RWPE2 (cell line): ENCODE results near the gene DMAC2L.

Experiments used
- ATAC-seq: fragments of 200-7000 bp; cut with Tn5 transposase; 3 replicates; pipeline ENCODE4 v1.9.1; 2021; ENCODE audit warnings: low read depth
- DNase-seq: peaks from one replicate; pipeline ENCODE4 v3.0.0-alpha.2; 2020; ENCODE audit warnings: low spot score
- H3K27ac ChIP-seq: fragments of 450-650 bp; 2 replicates; pipeline ENCODE4 v1.5.1; 2017; ENCODE audit warnings: mild to moderate bottlenecking; ENCODE audit not compliant: poor library complexity, severe bottlenecking
- H3K27me3 ChIP-seq: fragments of 250-450 bp; sonication (Bioruptor Pico); 2 replicates; pipeline ENCODE4 v1.5.1; 2021; ENCODE audit warnings: mild to moderate bottlenecking, moderate library complexity; ENCODE audit not compliant: insufficient read depth, poor library complexity, severe bottlenecking
- H3K36me3 ChIP-seq: fragments of 250-450 bp; sonication (Bioruptor Pico); 2 replicates; pipeline ENCODE4 v1.5.1; 2020; ENCODE audit warnings: low read depth, mild to moderate bottlenecking, moderate library complexity
- H3K4me1 ChIP-seq: fragments of 250-450 bp; sonication (Bioruptor Pico); 2 replicates; pipeline ENCODE4 v1.5.1; 2021; ENCODE audit warnings: mild to moderate bottlenecking, moderate library complexity; ENCODE audit not compliant: insufficient read depth, poor library complexity, severe bottlenecking
- H3K4me3 ChIP-seq: fragments of 250-450 bp; sonication (Bioruptor Pico); 2 replicates; pipeline ENCODE4 v1.5.1; 2021; ENCODE audit warnings: mild to moderate bottlenecking, moderate library complexity; ENCODE audit not compliant: severe bottlenecking
- H3K9me3 ChIP-seq: fragments of 250-450 bp; sonication (Bioruptor Pico); 2 replicates; pipeline ENCODE4 v1.5.1; 2021; ENCODE audit warnings: mild to moderate bottlenecking, moderate library complexity; ENCODE audit not compliant: severe bottlenecking
- CTCF ChIP-seq: fragments of 450-650 bp; IDR thresholded peaks from one replicate; pipeline ENCODE4 v1.5.1; 2017; ENCODE audit warnings: mild to moderate bottlenecking, moderate library complexity; ENCODE audit not compliant: poor library complexity, severe bottlenecking

DMAC2L gene

GRCh38 chr14:50373959-50374358 lies 61.8 kb downstream of the DMAC2L start:
- no peak overlapping the region for H3K27ac ChIP-seq
- no peak for TF ChIP-seq CTCF
- H3K4me1 ChIP-seq, result no peaks in the 10 kb centered on the region
- DNase-seq (no peak), ATAC-seq (no peak)
- H3K9me3 ChIP-seq, result no peaks in the 10 kb centered on the region
- no peak overlapping the region for H3K4me3 ChIP-seq
- H3K27me3 ChIP-seq, result no peaks in the 10 kb centered on the region
- no peaks in the 10 kb centered on the region for H3K36me3 ChIP-seq

- Histone ChIP-seq H3K4me1 (no peaks in the 10 kb centered on the region), H3K9me3 (no peaks in the 10 kb centered on the region), H3K36me3 (no peaks in the 10 kb centered on the region), H3K27ac (no peak overlapping the region), H3K27me3 (no peaks in the 10 kb centered on the region), H3K4me3 (no peak overlapping the region)
- DNase-seq (no peak), ATAC-seq (no peak)
- TF ChIP-seq CTCF, result no peak
Observed at GRCh38 chr14:50375760-50376159, 63.6 kb downstream of the DMAC2L start.
